COLO668 (cell line): ENCODE results near the gene PDE4D.
"Not testable (repeated sequence)": the region's sequence is repeated elsewhere in the genome, so short reads cannot be mapped to it uniquely, and the experiment has no call there.

Experiments used
- DNase-seq: peaks from one replicate; lab custom pipeline; 2025; ENCODE audit not compliant: unreplicated experiment; lab: John Stamatoyannopoulos, UW

Gene PDE4D

GRCh38 chr5:59303289-59303716, 590.2 kb downstream of the PDE4D start:
- DNase-seq, result not testable (repeated sequence)

DNA sequence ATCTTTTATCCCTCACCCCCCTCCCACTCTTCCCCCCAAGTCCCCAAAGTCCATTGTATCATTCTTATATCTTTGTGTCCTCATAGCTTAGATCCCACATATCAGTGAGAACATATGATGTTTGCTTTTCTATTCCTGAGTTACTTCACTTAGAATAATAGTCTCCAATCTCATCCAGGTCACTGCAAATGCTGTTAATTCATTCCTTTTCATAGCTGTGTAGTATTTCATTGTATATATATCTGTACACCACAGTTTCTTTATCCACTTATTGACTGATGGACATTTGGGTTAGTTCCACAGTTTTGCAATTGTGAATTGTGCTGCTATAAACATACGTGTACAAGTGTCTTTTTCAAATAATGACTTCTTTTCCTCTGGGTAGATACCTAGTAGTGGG, 591.0 kb downstream of the PDE4D start:
- DNase-seq, result not testable (repeated sequence)

GRCh38 chr5:59301727-59302126, 591.8 kb downstream of the PDE4D start:
- no peak for DNase-seq

DNA sequence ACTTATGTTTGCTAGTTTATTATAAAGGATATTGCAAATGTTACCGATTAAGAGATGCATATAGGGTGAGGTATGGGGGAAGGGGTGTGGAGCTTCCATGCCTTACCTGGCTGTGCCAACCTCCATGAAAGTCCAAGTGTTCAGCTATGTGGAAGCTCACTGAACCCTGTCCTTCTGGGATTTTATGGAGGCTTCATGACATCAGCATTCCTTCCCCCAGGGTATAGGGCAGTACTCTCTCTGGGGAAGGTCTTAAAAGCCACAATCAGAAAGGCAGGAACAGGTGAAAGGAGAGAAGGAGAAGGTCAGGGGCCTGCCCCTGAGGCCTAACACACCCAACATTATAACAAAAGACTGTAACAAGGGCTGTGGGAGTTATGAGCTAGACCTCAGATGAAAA, 592.6 kb downstream of the PDE4D start:
- DNase-seq, result no peak

- DNase-seq, result no peak
Observed at GRCh38 chr5:59299006-59299405, 594.5 kb downstream of the PDE4D start.

GRCh38 chr5:59296317-59297264, 596.9 kb downstream of the PDE4D start:
- no peak for DNase-seq

DNA sequence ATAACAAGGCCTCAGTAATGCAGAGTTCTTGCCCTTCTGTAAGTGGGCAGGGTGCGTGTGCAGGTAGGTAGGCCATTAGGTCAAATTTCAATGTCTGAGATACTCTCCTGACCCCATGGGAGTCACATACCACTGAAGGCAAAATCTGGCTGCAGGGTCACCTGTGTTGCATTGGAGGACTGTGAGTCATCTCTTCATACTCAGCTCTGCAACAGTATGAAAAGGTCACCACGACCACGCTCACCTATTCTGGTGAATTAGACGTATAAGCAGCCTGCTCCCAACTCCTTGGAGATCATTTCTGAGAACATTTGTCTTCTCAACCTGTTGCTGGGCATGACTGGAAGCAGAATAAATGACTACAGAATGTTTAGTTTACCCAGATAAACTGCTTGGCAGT, 599.8 kb downstream of the PDE4D start:
- DNase-seq, result no peak

DNA sequence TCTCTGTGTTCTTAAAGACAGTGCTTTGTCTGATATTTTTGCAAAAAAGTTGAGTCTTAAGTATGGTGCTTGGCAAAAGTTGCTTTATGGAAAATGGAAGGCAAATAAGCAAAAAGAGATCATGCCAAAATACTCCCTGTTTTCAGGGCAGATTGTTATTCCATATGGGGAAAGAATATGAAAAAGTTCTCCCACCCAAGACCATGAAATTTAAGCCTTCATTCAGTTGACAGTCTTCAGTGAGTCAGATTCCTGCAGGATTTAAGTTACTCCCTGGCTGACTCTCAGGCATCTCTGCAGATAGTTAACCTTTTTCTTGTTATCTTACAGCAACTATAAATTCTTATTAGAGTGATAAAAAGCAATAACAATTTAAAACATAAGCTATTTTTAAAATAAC, 601.6 kb downstream of the PDE4D start:
- no peak for DNase-seq

GRCh38 chr5:59287884-59288283, 605.6 kb downstream of the PDE4D start:
- DNase-seq, result no peak

- DNase-seq, result no peak
Observed at GRCh38 chr5:59287361-59287760, 606.2 kb downstream of the PDE4D start.

GRCh38 chr5:59286510-59286909, 607.0 kb downstream of the PDE4D start:
- no peak for DNase-seq

DNA sequence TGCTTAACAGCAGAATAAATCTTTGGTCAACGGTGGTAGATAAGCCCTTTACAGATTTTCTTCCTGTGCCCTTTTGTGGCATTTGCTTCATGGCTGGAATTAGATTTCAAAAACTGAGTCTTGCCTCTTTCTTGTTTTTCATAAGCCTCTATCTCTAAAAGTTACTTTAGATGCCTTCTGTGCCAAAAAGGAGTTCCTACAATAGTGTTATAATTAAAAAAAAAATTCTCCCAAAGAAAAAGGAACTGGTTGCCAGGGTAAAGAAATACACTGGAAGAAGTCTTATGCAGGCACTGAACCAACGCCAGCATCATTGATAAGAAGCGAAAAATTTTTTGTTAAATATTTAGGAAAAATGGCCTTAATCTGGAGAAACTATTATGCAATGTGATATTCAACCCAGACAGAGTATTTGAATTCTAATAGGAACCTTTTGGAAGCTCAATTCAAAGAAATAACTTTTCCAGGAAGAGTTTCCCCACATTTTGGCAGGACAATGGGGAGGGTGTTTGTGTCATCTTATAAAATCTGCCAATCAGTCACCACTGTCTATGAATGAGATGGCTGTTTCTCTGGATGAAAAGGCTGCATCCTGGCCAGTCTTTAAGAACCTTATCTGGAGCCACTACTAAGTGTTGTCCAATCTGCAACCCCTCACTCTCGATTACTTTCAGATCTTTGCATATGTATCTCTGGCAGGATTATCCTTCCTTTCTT, 608.1 kb downstream of the PDE4D start:
- no peak for DNase-seq

GRCh38 chr5:59282726-59283125, 610.8 kb downstream of the PDE4D start:
- DNase-seq, result no peak

DNA sequence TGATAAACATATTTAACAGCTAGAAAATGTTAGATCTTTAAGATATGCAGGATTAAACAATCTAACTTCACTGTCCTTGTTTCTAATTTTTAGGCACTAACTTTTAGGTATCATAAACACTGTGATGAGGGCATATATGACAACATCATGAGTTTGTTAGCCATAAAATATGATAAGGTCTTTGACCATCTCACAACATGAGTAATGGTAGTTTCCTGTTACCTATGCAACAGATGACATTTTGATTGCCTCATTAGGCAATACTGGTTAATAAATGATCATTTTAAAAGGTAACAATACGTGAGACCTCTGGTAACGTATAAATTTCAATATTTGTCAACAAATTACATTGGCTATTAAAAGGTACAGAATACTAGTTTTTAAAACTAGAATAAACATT, 613.5 kb downstream of the PDE4D start:
- no peak for DNase-seq

DNA sequence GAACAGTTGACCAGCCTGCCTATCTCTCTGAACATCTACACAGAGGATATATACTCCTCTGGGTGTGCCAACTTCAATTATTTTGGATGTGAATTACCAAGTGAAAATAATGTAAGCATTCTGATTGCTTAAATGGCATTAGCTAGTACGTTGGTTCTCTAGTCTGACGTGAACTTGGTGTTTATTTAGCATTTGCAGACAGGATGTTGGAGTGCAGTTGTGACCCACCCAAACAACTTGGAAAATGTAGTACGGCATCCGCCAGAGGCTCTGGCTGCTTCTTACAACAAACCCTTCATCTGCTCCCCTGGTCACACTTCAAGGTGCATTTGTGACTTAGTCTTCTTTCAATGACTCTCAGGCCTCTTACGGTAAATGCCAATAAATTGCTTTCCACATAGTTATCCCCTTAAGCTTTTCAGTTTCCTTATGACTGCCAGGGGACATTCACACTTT, 616.6 kb downstream of the PDE4D start:
- DNase-seq, result no peak

DNA sequence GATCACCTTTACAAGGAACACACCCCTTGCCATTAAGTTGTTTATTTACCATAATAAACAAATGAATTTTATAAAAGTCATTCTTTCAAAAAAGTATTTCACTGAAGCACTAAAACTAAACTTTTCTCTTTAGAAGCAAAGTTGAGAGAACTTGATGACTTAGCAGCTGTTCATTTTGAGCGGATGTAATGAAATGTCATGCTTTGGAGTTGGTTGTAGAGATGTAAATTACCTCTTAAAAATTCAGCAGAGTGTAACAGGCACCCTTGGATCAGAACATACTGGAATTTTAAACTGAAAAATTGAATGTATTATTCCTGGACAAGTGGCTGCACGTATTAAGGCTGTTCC, 617.2 kb downstream of the PDE4D start:
- no peak for DNase-seq

DNA sequence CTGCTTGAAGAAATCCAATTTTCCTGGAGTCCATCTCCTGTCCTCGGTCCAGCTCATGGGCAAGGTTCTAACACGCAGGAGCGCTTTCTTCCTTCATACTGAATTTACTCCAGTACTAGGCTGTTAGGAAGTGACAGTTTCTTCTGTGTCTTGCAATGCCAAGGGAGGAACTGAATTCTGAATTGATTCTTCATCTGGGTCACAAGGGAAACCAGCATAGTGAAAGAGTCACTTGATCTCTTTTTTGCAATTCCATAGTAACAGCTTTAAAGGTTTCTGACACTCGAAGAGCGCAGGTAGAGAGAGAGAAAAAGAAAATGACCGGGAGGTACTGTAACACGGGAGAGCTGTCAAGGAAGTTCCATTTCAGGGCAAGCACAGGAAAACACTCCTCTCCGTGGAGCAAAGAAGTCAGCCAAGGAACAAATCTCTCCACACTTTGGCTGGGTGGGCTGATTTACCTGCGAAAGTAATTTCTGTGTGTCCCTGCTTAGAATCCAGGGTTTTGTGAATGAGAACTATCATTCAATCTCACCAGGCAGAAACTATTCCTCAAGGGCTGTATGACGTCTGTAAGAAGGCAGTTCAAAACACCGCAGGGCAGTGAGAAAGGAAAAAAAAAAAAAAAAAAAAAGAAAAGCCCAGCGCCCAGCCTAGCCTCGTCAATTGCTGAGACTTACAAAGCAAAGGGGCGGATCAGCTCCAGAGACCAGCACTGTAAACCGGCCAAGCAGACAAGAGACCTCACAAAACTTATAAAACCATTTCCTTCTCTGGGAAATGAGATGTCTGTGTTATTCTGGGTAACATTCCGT, 617.8 kb downstream of the PDE4D start:
- no peak for DNase-seq

GRCh38 chr5:59275170-59275509, 618.4 kb downstream of the PDE4D start:
- no peak for DNase-seq

- no peak for DNase-seq
Observed at GRCh38 chr5:59274106-59274636, 619.4 kb downstream of the PDE4D start.

GRCh38 chr5:59272809-59273427, 620.6 kb downstream of the PDE4D start:
- no peak for DNase-seq
